Hypothalamus (tissue), 51 donors: ENCODE measurements around the gene VSX1.

Experiments used
- DNase-seq, 51 donors: peaks; one replicate each; lab custom pipeline; 2025; lab: John Stamatoyannopoulos, UW

Gene VSX1

GRCh38 chr20:25043499-25044260 lies 38.3 kb downstream of the VSX1 start:
- DNase-seq, result no peak

- DNase-seq, result peak in 13 of 51 donors; percentile 19 to 56 (median 31)
Observed at GRCh38 chr20:25042531-25043498, 39.1 kb downstream of the VSX1 start.

GRCh38 chr20:25041813-25042530 lies 40.0 kb downstream of the VSX1 start:
- DNase-seq, result no peak

GRCh38 chr20:25040438-25040831 lies 41.5 kb downstream of the VSX1 start:
- DNase-seq, result peak in 5 of 51 donors; percentile 31 to 82 (median 45)

GRCh38 chr20:25039697-25040437 lies 42.1 kb downstream of the VSX1 start:
- peak in 44 of 51 donors; percentile 23 to 92 (median 66) for DNase-seq

GRCh38 chr20:25038591-25039015 lies 43.3 kb downstream of the VSX1 start:
- no peak for DNase-seq

GRCh38 chr20:25038103-25038410 lies 43.9 kb downstream of the VSX1 start:
- no peak for DNase-seq

- DNase-seq, result peak in 1 of 51 donors; percentile 23
Observed at GRCh38 chr20:25037288-25038102, 44.4 kb downstream of the VSX1 start.

- no peak for DNase-seq
Observed at GRCh38 chr20:25036331-25036936, 45.5 kb downstream of the VSX1 start.

- DNase-seq, result peak in 1 of 51 donors; percentile 32
Observed at GRCh38 chr20:25035921-25036320, 46.0 kb downstream of the VSX1 start.

GRCh38 chr20:25033924-25034300 lies 48.0 kb downstream of the VSX1 start:
- no peak for DNase-seq

- peak in 1 of 51 donors; percentile 38 for DNase-seq
Observed at GRCh38 chr20:25033265-25033923, 48.5 kb downstream of the VSX1 start.

- DNase-seq, result peak; percentile 54 to 98 (median 89)
Observed at GRCh38 chr20:25032478-25033264, 49.3 kb downstream of the VSX1 start.

GRCh38 chr20:25032065-25032477 lies 49.9 kb downstream of the VSX1 start:
- DNase-seq, result peak in 37 of 51 donors; percentile 26 to 88 (median 65)

GRCh38 chr20:25031241-25031640 lies 50.7 kb downstream of the VSX1 start:
- DNase-seq, result no peak

GRCh38 chr20:25030649-25031207 lies 51.2 kb downstream of the VSX1 start:
- peak in 15 of 51 donors; percentile 14 to 58 (median 30) for DNase-seq

- DNase-seq, result peak in 10 of 51 donors; percentile 24 to 59 (median 38)
Observed at GRCh38 chr20:25030007-25030648, 51.8 kb downstream of the VSX1 start.
